Neural progenitor cell (in vitro differentiated cells): ENCODE data around the gene KCTD14. TPM values are rescaled to one million over a fixed set of nuclear protein-coding genes. Genes with fewer than 3 reads are reported as not detected.
A peak's percentile ranks its signal among the peaks of the same experiment; 100 is the strongest.

Experiments used
- DNase-seq: peaks from one replicate; pipeline ENCODE4 v3.0.0-alpha.2; 2016; ENCODE audit warnings: low spot score
- H2AFZ ChIP-seq: fragments of 200-600 bp; sonication (generic); replicated peaks from 2 replicates; pipeline ENCODE4 v1.6.1; 2016; ENCODE audit warnings: antibody characterized with exemption
- H3F3A ChIP-seq: fragments of 200-600 bp; sonication (generic); 2 replicates; pipeline ENCODE4 v1.6.1; 2016; ENCODE audit warnings: antibody characterized with exemption, low read depth
- H3K27ac ChIP-seq: fragments of 200-600 bp; sonication (generic); 2 replicates; pipeline ENCODE4 v1.5.1; 2016; ENCODE audit warnings: mild to moderate bottlenecking
- H3K27me3 ChIP-seq: fragments of 200-600 bp; sonication (generic); 2 replicates; pipeline ENCODE4 v1.6.1; 2016; ENCODE audit warnings: mild to moderate bottlenecking, moderate library complexity
- H3K36me3 ChIP-seq: fragments of 200-600 bp; sonication (generic); 2 replicates; pipeline ENCODE4 v1.5.1; 2016
- H3K4me1 ChIP-seq: fragments of 200-600 bp; sonication (generic); 2 replicates; pipeline ENCODE4 v1.6.1; 2016; ENCODE audit warnings: mixed run types
- H3K4me2 ChIP-seq: fragments of 200-600 bp; sonication (generic); 2 replicates; pipeline ENCODE4 v1.6.1; 2016
- H3K4me3 ChIP-seq: fragments of 200-600 bp; sonication (generic); 2 replicates; pipeline ENCODE4 v1.5.1; 2016
- H3K79me2 ChIP-seq: fragments of 200-600 bp; sonication (generic); 2 replicates; pipeline ENCODE4 v1.6.1; 2016; ENCODE audit warnings: low read depth
- H3K9ac ChIP-seq: fragments of 200-600 bp; sonication (generic); 2 replicates; pipeline ENCODE4 v1.6.1; 2016
- H3K9me3 ChIP-seq: fragments of 200-600 bp; sonication (generic); 2 replicates; pipeline ENCODE4 v1.5.1; 2016; ENCODE audit warnings: low read depth
- H4K20me1 ChIP-seq: fragments of 200-600 bp; sonication (generic); 2 replicates; pipeline ENCODE4 v1.6.1; 2016; ENCODE audit warnings: low read depth
- H3K27ac Mint-ChIP-seq: 3 replicates; pipeline ENCODE4 v1.8.0; 2021; ENCODE audit warnings: mixed read lengths
- H3K27me3 Mint-ChIP-seq: 2 replicates; pipeline ENCODE4 v1.8.0; 2022; ENCODE audit warnings: low read depth, mild to moderate bottlenecking, inconsistent platforms, moderate library complexity, mixed read lengths; ENCODE audit not compliant: insufficient read depth
- H3K36me3 Mint-ChIP-seq: 3 replicates; pipeline ENCODE4 v1.8.0; 2021; ENCODE audit warnings: mixed read lengths
- H3K4me1 Mint-ChIP-seq: 3 replicates; pipeline ENCODE4 v1.8.0; 2021; ENCODE audit warnings: mixed read lengths
- H3K4me3 Mint-ChIP-seq: 3 replicates; pipeline ENCODE4 v1.8.0; 2021; ENCODE audit warnings: mild to moderate bottlenecking, moderate library complexity, mixed read lengths
- H3K9me3 Mint-ChIP-seq: 3 replicates; pipeline ENCODE4 v1.8.0; 2020; ENCODE audit warnings: mixed read lengths
- EZH2 ChIP-seq: fragments of 200-600 bp; sonication (generic); IDR thresholded peaks from 2 replicates; pipeline ENCODE4 v1.6.1; 2017; ENCODE audit warnings: antibody characterized with exemption, mild to moderate bottlenecking, moderate library complexity
- EZH2phosphoT487 ChIP-seq: fragments of 200-600 bp; sonication (generic); IDR thresholded peaks from 2 replicates; pipeline ENCODE4 v1.6.1; 2017; ENCODE audit warnings: antibody characterized with exemption
- total RNA-seq: library from RNA; depleted of rRNA; stranded (reverse); fragments of >200 nt; gene quantifications from 2 replicates; pipeline ENCODE4 v1.2.3, GENCODE V29; 2015; ENCODE audit warnings: low replicate concordance
- TF ChIP-seq, protein P1 (sequence below): fragments of 200-600 bp; sonication (generic); IDR thresholded peaks from 2 replicates; pipeline ENCODE4 v1.5.1; 2017; ENCODE audit warnings: antibody characterized with exemption, mild to moderate bottlenecking

KCTD14 gene
- total RNA-seq, 1 donor from 2014 or later, result 5.3 TPM

- no peak overlapping the region for H3K9ac ChIP-seq
- H3K79me2 ChIP-seq, result no peaks in the 10 kb centered on the region
- no peak overlapping the region for H3K4me3 ChIP-seq
- H3K4me1 ChIP-seq, result no peaks in the 10 kb centered on the region
- Mint-ChIP-seq H3K27ac (peak overlapping the region; percentile 37), H3K9me3 (no peaks in the 10 kb centered on the region), H3K27me3 (peaks cover 2% of the 10 kb centered on the region), H3K36me3 (no peaks in the 10 kb centered on the region), H3K4me1 (peaks cover 13% of the 10 kb centered on the region), H3K4me3 (no peak overlapping the region)
- DNase-seq, result no peak
- no peaks in the 10 kb centered on the region for H3F3A ChIP-seq
- no peak overlapping the region for H2AFZ ChIP-seq
- no peak overlapping the region for H3K27ac ChIP-seq
- no peak overlapping the region for H3K4me2 ChIP-seq
- no peaks in the 10 kb centered on the region for H3K9me3 ChIP-seq
- H4K20me1 ChIP-seq, result no peaks in the 10 kb centered on the region
- H3K36me3 ChIP-seq, result no peaks in the 10 kb centered on the region
- H3K27me3 ChIP-seq, result no peaks in the 10 kb centered on the region
- TF ChIP-seq EZH2, result no peak
- TF ChIP-seq EZH2phosphoT487, result no peak
- TF ChIP-seq, protein P1, sequence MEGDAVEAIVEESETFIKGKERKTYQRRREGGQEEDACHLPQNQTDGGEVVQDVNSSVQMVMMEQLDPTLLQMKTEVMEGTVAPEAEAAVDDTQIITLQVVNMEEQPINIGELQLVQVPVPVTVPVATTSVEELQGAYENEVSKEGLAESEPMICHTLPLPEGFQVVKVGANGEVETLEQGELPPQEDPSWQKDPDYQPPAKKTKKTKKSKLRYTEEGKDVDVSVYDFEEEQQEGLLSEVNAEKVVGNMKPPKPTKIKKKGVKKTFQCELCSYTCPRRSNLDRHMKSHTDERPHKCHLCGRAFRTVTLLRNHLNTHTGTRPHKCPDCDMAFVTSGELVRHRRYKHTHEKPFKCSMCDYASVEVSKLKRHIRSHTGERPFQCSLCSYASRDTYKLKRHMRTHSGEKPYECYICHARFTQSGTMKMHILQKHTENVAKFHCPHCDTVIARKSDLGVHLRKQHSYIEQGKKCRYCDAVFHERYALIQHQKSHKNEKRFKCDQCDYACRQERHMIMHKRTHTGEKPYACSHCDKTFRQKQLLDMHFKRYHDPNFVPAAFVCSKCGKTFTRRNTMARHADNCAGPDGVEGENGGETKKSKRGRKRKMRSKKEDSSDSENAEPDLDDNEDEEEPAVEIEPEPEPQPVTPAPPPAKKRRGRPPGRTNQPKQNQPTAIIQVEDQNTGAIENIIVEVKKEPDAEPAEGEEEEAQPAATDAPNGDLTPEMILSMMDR, result no peak
These were observed 28.1 kb upstream of the KCTD14 start for GRCh38 chr11:78050964-78051831.

- H3K4me2 ChIP-seq, result no peak overlapping the region
- H3K36me3 Mint-ChIP-seq, result no peaks in the 10 kb centered on the region
- H3K4me3 ChIP-seq, result no peak overlapping the region
- TF ChIP-seq, protein P1, result no peak
- TF ChIP-seq EZH2phosphoT487 (no peak), EZH2 (no peak)
- H3K4me1 ChIP-seq, result no peaks in the 10 kb centered on the region
- H3K9me3 Mint-ChIP-seq, result no peaks in the 10 kb centered on the region
- peaks cover 20% of the 10 kb centered on the region for H3K4me1 Mint-ChIP-seq
- H3K27me3 Mint-ChIP-seq, result no peaks in the 10 kb centered on the region
- H3K9me3 ChIP-seq, result no peaks in the 10 kb centered on the region
- H3K27ac ChIP-seq, result no peak overlapping the region
- peaks cover 5% of the 10 kb centered on the region for H3K27me3 ChIP-seq
- no peak overlapping the region for H3K4me3 Mint-ChIP-seq
- H2AFZ ChIP-seq, result no peak overlapping the region
- H3K9ac ChIP-seq, result no peak overlapping the region
- no peaks in the 10 kb centered on the region for H3K36me3 ChIP-seq
- no peaks in the 10 kb centered on the region for H3K79me2 ChIP-seq
- no peak for DNase-seq
- H3F3A ChIP-seq, result no peaks in the 10 kb centered on the region
- H3K27ac Mint-ChIP-seq, result no peak overlapping the region
- H4K20me1 ChIP-seq, result no peaks in the 10 kb centered on the region
These were observed 26.3 kb upstream of the KCTD14 start for GRCh38 chr11:78049348-78049747.

DNA sequence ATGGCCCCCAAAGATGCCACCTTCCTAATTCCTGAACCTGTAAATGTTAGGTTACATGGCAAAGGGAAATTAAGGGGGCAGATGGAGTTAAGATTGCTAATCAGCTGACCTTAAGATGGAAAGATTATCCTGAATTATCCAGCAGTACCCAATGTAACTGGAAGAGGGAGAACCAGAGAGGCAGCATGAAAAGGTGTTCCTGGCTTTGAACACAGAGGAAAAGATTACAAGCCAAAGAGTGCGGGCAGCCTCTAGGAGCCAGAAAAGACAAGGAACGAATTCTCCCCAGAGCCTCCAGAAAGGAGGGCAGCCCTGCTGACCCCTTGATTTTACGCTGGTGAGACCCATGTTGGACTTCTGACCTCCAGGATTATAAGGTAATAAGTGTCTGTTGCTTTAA, 25.5 kb upstream of the KCTD14 start:
- Histone ChIP-seq H3K27me3 (peaks cover 5% of the 10 kb centered on the region), H3K4me3 (no peak overlapping the region), H3K9ac (no peak overlapping the region), H3K36me3 (no peaks in the 10 kb centered on the region), H3K4me1 (no peaks in the 10 kb centered on the region), H2AFZ (no peak overlapping the region), H3K79me2 (no peaks in the 10 kb centered on the region), H4K20me1 (no peaks in the 10 kb centered on the region), H3K9me3 (no peaks in the 10 kb centered on the region), H3K4me2 (no peak overlapping the region), H3K27ac (no peak overlapping the region), H3F3A (no peaks in the 10 kb centered on the region)
- no peaks in the 10 kb centered on the region for H3K9me3 Mint-ChIP-seq
- peak overlapping the region; percentile 95 for H3K27ac Mint-ChIP-seq
- no peak overlapping the region for H3K4me3 Mint-ChIP-seq
- no peak for DNase-seq
- H3K4me1 Mint-ChIP-seq, result peaks cover 20% of the 10 kb centered on the region
- no peaks in the 10 kb centered on the region for H3K27me3 Mint-ChIP-seq
- TF ChIP-seq, protein P1, result no peak
- TF ChIP-seq EZH2 (no peak), EZH2phosphoT487 (no peak)
- H3K36me3 Mint-ChIP-seq, result no peaks in the 10 kb centered on the region
